Tibial nerve (tissue), 4 donors: Measurements from ENCODE around the gene FRY. TPM values are rescaled to one million over a fixed set of nuclear protein-coding genes. Genes with fewer than 3 reads are reported as not detected.

Source experiments
- DNase-seq, 2 donors: peaks; one replicate each; pipeline ENCODE4 v3.0.0-alpha.2; 2019; ENCODE audit warnings: low spot score in 2 of 2
- H3K27ac ChIP-seq, 4 donors: fragments of 200-600 bp; sonication (generic) in 3 of 4; one replicate each; pipeline ENCODE4 v1.5.1; 2017 to 2019; ENCODE audit warnings: mild to moderate bottlenecking in 1 of 4
- H3K27me3 ChIP-seq, 2 donors: fragments of 200-600 bp; sonication (generic) in 1 of 2; one replicate each; pipeline versions ENCODE4 v1.5.1 to v1.6.0; 2017 to 2019
- H3K36me3 ChIP-seq, 3 donors: fragments of 200-600 bp; sonication (generic); one replicate each; pipeline ENCODE4 v1.5.1; 2018 to 2019
- H3K4me1 ChIP-seq, 4 donors: fragments of 200-600 bp; sonication (generic) in 3 of 4; one replicate each; pipeline ENCODE4 v1.5.1; 2017 to 2019
- H3K4me3 ChIP-seq, 4 donors: fragments of 200-600 bp; sonication (generic) in 3 of 4; one replicate each; pipeline ENCODE4 v1.5.1; 2017 to 2019; ENCODE audit warnings: mild to moderate bottlenecking in 1 of 4, moderate library complexity in 1 of 4
- H3K9me3 ChIP-seq, 4 donors: fragments of 200-600 bp; sonication (generic) in 3 of 4; one replicate each; pipeline ENCODE4 v1.5.1; 2017 to 2019
- CTCF ChIP-seq, 5 experiments: fragments of 200-600 bp in 3 of 5; fragments of 450-650 bp in 2 of 5; sonication (generic) in 3 of 5; IDR thresholded peaks; one replicate each; pipeline ENCODE4 v1.5.1; 2016 to 2019; ENCODE audit warnings: antibody characterized with exemption in 5 of 5, mild to moderate bottlenecking in 3 of 5, moderate library complexity in 2 of 5
- EP300 ChIP-seq, 2 donors: sonication (generic); formaldehyde crosslinking; IDR thresholded peaks; one replicate each; pipeline ENCODE4 v1.6.1; 2017; ENCODE audit warnings: antibody characterized with exemption in 2 of 2, mild to moderate bottlenecking in 1 of 2
- POLR2A ChIP-seq, 2 donors: fragments of 450-650 bp; IDR thresholded peaks; one replicate each; pipeline ENCODE4 v1.6.1; 2017; ENCODE audit warnings: antibody characterized with exemption in 2 of 2, mild to moderate bottlenecking in 2 of 2, moderate library complexity in 2 of 2
- WGBS, 2 donors: methylation state at CpG; one replicate each; pipeline ENCODE4 v1.1.5; 2018; 5-methylcytosine and 5-hydroxymethylcytosine counted together
- total RNA-seq, 4 donors: library from RNA; depleted of rRNA; stranded (reverse); fragments of >200 nt; gene quantifications; one replicate each; pipeline ENCODE4 v1.1.0, GENCODE V29; 2016

Gene FRY
- total RNA-seq, 4 donors from 2014 or later = 48.9 to 94.6 (median 75.8) TPM

- Histone ChIP-seq H3K9me3 (no peaks in the 10 kb centered on the region), H3K4me1 (no peaks in the 10 kb centered on the region), H3K27ac (no peak overlapping the region), H3K4me3 (no peak overlapping the region), H3K36me3 (peaks cover 0 to 28% (median 0%) of the 10 kb centered on the region in 3 donors), H3K27me3 (no peaks in the 10 kb centered on the region)
- WGBS, 2 donors = 70 to 75% methylated on average over 1 of the region's 1 CpG
- no peak for DNase-seq
- TF ChIP-seq CTCF (IDR thresholded peaks at IDR 0.05) = no peak
- TF ChIP-seq POLR2A (IDR thresholded peaks at IDR 0.05) = no peak
- TF ChIP-seq EP300 (IDR thresholded peaks at IDR 0.05) = no peak
Observed at GRCh38 chr13:32176696-32177095, 145.1 kb downstream of the FRY start.

GRCh38 chr13:32178763-32179162 lies 147.2 kb downstream of the FRY start:
- no peak for DNase-seq
- H3K9me3 ChIP-seq = no peaks in the 10 kb centered on the region
- H3K36me3 ChIP-seq = peaks cover 0 to 20% (median 0%) of the 10 kb centered on the region in 3 donors
- H3K4me1 ChIP-seq = no peaks in the 10 kb centered on the region
- no peak overlapping the region for H3K27ac ChIP-seq
- TF ChIP-seq EP300 (IDR thresholded peaks at IDR 0.05) = no peak
- no peak for TF ChIP-seq POLR2A (IDR thresholded peaks at IDR 0.05)
- no peak for TF ChIP-seq CTCF (IDR thresholded peaks at IDR 0.05)
- WGBS, 2 donors = 95 to 96% methylated on average over 5 of the region's 5 CpGs
- H3K4me3 ChIP-seq = no peak overlapping the region
- H3K27me3 ChIP-seq = no peaks in the 10 kb centered on the region

- Histone ChIP-seq H3K36me3 (peaks cover 0 to 20% (median 0%) of the 10 kb centered on the region in 3 donors), H3K27ac (no peak overlapping the region), H3K9me3 (no peaks in the 10 kb centered on the region), H3K27me3 (no peaks in the 10 kb centered on the region), H3K4me1 (no peaks in the 10 kb centered on the region), H3K4me3 (no peak overlapping the region)
- TF ChIP-seq POLR2A (IDR thresholded peaks at IDR 0.05) = no peak
- TF ChIP-seq EP300 (IDR thresholded peaks at IDR 0.05) = no peak
- no peak for TF ChIP-seq CTCF (IDR thresholded peaks at IDR 0.05)
- DNase-seq = no peak
- WGBS, 2 donors = 79 to 97% methylated on average over 2 of the region's 2 CpGs
Observed at GRCh38 chr13:32179708-32180107, 148.1 kb downstream of the FRY start.

DNA sequence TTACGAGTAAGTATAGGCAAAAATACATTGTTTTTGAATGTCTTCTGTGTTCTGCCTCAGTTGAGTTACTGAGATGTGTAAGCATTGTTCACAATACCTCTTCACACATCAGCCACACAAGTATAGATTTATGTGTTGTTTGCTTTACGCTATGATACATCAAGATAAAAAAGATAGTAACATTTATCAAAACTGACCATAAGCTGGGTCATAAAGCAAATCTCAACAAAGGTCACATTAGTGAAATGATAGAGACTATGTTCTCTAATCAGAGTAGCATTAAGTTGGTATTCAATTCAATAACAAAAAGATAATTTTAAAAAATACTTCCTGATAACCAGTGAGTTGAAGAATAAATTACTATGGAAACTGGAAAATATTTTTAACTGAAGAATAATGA lies 156.1 kb downstream of the FRY start:
- DNase-seq = no peak
- H3K36me3 ChIP-seq = peaks cover 0 to 13% (median 0%) of the 10 kb centered on the region in 3 donors
- no peaks in the 10 kb centered on the region for H3K27me3 ChIP-seq
- no peaks in the 10 kb centered on the region for H3K9me3 ChIP-seq
- no peak overlapping the region for H3K4me3 ChIP-seq
- WGBS, 2 donors = 88 to 91% methylated on average over 2 of the region's 2 CpGs
- TF ChIP-seq EP300 (IDR thresholded peaks at IDR 0.05) (no peak), POLR2A (IDR thresholded peaks at IDR 0.05) (no peak), CTCF (IDR thresholded peaks at IDR 0.05) (no peak)
- no peak overlapping the region for H3K27ac ChIP-seq
- H3K4me1 ChIP-seq = no peaks in the 10 kb centered on the region

DNA sequence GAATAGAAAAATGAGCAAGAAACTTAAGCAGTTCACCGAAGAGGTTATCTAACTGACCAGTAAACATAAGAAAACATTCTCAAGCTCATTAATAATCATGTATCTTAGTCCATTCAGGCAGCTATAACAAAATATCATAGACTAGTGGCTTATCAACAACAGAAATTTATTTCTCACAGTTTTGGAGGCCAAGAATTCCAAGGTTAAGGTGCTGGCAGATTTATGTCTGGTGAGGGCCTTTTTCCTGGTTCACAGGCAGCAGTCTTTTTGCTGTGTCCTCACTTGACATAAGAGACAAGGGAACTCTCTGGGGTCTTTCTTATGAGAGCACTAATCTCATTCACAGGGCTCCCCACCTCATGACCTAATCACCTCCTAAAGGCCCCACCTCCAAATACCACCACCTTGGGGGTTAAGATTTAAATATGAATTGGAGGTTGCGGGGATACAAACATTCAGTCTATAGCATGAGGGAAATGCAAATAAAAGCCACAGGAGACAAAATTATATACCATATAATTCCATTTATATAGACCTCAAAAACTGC lies 160.0 kb downstream of the FRY start:
- H3K9me3 ChIP-seq = no peaks in the 10 kb centered on the region
- TF ChIP-seq POLR2A (IDR thresholded peaks at IDR 0.05) = no peak
- TF ChIP-seq EP300 (IDR thresholded peaks at IDR 0.05) = no peak
- no peak for TF ChIP-seq CTCF (IDR thresholded peaks at IDR 0.05)
- no peak for DNase-seq
- H3K27me3 ChIP-seq = no peaks in the 10 kb centered on the region
- H3K4me3 ChIP-seq = no peak overlapping the region
- WGBS, 2 donors = 93 to 100% methylated on average over 2 of the region's 2 CpGs
- H3K36me3 ChIP-seq = peaks cover 0 to 4% (median 0%) of the 10 kb centered on the region in 3 donors
- no peak overlapping the region for H3K27ac ChIP-seq
- H3K4me1 ChIP-seq = no peaks in the 10 kb centered on the region
